Activated CD8-positive, alpha-beta memory T cell treated with anti-CD3 and anti-CD28 coated beads, Interleukin-2, amount 50 U/mL, for 1 hour (primary cell): ENCODE data around the gene FAM222A.
"Not testable (repeated sequence)": the region's sequence is repeated elsewhere in the genome, so short reads cannot be mapped to it uniquely, and the experiment has no call there.

ENCODE experiments used
- DNase-seq: peaks from one replicate; pipeline ENCODE4 v3.0.0-alpha.2; 2020; ENCODE audit errors: extremely low read depth

Gene FAM222A

GRCh38 chr12:109693653-109694600 lies 19.7 kb upstream of the FAM222A start:
- DNase-seq, result no peak

- not testable (repeated sequence) for DNase-seq
Observed at GRCh38 chr12:109694629-109695028, 19.0 kb upstream of the FAM222A start.

- no peak for DNase-seq
Observed at GRCh38 chr12:109695416-109695815, 18.2 kb upstream of the FAM222A start.

GRCh38 chr12:109695961-109696461 lies 17.6 kb upstream of the FAM222A start:
- no peak for DNase-seq

GRCh38 chr12:109696485-109697269 lies 16.9 kb upstream of the FAM222A start:
- DNase-seq, result no peak

- no peak for DNase-seq
Observed at GRCh38 chr12:109697270-109697553, 16.4 kb upstream of the FAM222A start.

- no peak for DNase-seq
Observed at GRCh38 chr12:109697877-109698468, 15.7 kb upstream of the FAM222A start.

GRCh38 chr12:109698820-109699219 lies 14.8 kb upstream of the FAM222A start:
- DNase-seq, result no peak

- DNase-seq, result no peak
Observed at GRCh38 chr12:109701064-109701463, 12.6 kb upstream of the FAM222A start.

- no peak for DNase-seq
Observed at GRCh38 chr12:109702111-109702841, 11.3 kb upstream of the FAM222A start.

- DNase-seq, result no peak
Observed at GRCh38 chr12:109703684-109704083, 9.9 kb upstream of the FAM222A start.

GRCh38 chr12:109704371-109705098 lies 9.1 kb upstream of the FAM222A start:
- no peak for DNase-seq

- DNase-seq, result no peak
Observed at GRCh38 chr12:109705291-109705690, 8.3 kb upstream of the FAM222A start.

GRCh38 chr12:109706398-109706746 lies 7.3 kb upstream of the FAM222A start:
- no peak for DNase-seq

GRCh38 chr12:109706747-109707469 lies 6.7 kb upstream of the FAM222A start:
- DNase-seq, result no peak

- no peak for DNase-seq
Observed at GRCh38 chr12:109707470-109707821, 6.2 kb upstream of the FAM222A start.

GRCh38 chr12:109708939-109709338 lies 4.7 kb upstream of the FAM222A start:
- DNase-seq, result no peak

GRCh38 chr12:109709401-109709991 lies 4.1 kb upstream of the FAM222A start:
- DNase-seq, result no peak

GRCh38 chr12:109710205-109710746 lies 3.3 kb upstream of the FAM222A start:
- no peak for DNase-seq
